ENCODE measurements around the gene DTHD1. TPM values are rescaled to one million over a fixed set of nuclear protein-coding genes. Genes with fewer than 3 reads are reported as not detected.

DTHD1 gene
- total and polyA plus RNA-seq, 7 donors = under 0.01 to 0.27 (median 0.21) TPM; not detected in 3

DNA sequence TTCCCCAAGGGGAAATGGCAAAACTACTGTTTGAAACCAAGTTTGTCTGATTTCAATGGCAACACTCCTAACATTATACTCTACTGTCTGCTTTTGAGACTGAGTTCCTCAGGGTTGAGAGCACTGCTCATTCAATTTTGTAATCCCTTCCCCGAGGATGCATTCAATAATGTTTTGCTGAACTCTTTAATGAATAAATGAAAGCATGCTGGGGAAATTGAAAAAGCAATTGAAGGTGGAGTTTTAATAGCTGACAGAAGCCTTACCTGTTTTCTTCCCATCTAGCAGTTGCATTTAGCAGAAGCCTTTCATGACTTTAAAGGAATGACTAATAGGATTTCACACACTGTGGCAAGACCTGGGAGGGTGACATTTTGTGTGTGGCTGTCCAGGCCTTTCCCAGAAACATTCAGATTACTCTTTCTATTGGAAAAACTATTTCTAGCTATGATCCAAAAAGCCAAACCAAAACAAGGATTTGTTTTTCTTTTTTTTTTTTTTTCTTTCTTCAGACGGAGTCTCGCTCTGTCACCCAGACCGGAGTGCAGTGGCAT lies 45.1 kb downstream of the DTHD1 start:
- no peaks in the 10 kb centered on the region for H3K27me3 ChIP-seq
- intact Hi-C loops (cut with DNase I) = no loop called here
- H3K36me3 ChIP-seq = no peaks in the 10 kb centered on the region
- DNase-seq = no peak
- H3K4me1 ChIP-seq = no peaks in the 10 kb centered on the region
- no peak for TF ChIP-seq POLR2AphosphoS5 (IDR thresholded peaks at IDR 0.05)
- TF ChIP-seq CTCF (IDR thresholded peaks at IDR 0.05) = no peak
- no peak for TF ChIP-seq POLR2A (IDR thresholded peaks at IDR 0.05)
- TF ChIP-seq EP300 (IDR thresholded peaks at IDR 0.05) = no peak
- WGBS, 2 donors = 91 to 95% methylated on average over 4 of the region's 4 CpGs
- no peaks in the 10 kb centered on the region for H3K9me3 ChIP-seq
- no peak overlapping the region for H3K27ac ChIP-seq
- no peak overlapping the region for H3K4me3 ChIP-seq

- Histone ChIP-seq H3K4me1 (no peaks in the 10 kb centered on the region), H3K27ac (no peak overlapping the region), H3K27me3 (no peaks in the 10 kb centered on the region), H3K4me3 (no peak overlapping the region), H3K9me3 (no peaks in the 10 kb centered on the region), H3K36me3 (no peaks in the 10 kb centered on the region)
- intact Hi-C loops (cut with DNase I) = no loop called here
- 66 to 82% methylated on average over 5 of the region's 5 CpGs for WGBS, 2 donors
- no peak for DNase-seq
- TF ChIP-seq POLR2AphosphoS5 (IDR thresholded peaks at IDR 0.05) (no peak), CTCF (IDR thresholded peaks at IDR 0.05) (no peak), EP300 (IDR thresholded peaks at IDR 0.05) (no peak), POLR2A (IDR thresholded peaks at IDR 0.05) (no peak)
These were observed 46.0 kb downstream of the DTHD1 start for GRCh38 chr4:36327400-36327799.

DNA sequence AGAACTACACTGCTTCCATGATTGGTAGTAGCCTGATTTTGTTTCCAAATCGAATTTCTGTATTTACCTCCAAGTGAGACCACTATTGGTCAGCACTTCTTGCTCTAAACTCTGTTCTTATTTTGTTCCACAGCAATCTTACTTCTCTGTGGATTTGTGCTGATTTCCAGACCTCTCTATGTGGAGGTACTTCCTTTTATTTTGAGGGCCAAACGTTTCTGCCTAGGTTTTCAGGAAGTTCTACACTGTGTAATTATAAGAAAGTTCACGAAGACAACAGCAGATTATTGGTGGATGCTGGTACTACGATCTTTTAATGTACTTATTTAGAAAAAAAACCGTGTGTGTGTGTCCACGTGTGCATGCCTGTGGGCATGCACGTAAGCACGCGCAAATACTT lies 46.7 kb downstream of the DTHD1 start:
- TF ChIP-seq CTCF (IDR thresholded peaks at IDR 0.05) = no peak
- TF ChIP-seq POLR2A (IDR thresholded peaks at IDR 0.05) = no peak
- TF ChIP-seq POLR2AphosphoS5 (IDR thresholded peaks at IDR 0.05) = no peak
- TF ChIP-seq EP300 (IDR thresholded peaks at IDR 0.05) = no peak
- Histone ChIP-seq H3K4me3 (no peak overlapping the region), H3K27me3 (no peaks in the 10 kb centered on the region), H3K9me3 (no peaks in the 10 kb centered on the region), H3K36me3 (no peaks in the 10 kb centered on the region), H3K4me1 (no peaks in the 10 kb centered on the region), H3K27ac (no peak overlapping the region)
- WGBS, 2 donors = 80 to 81% methylated on average over 9 of the region's 9 CpGs
- intact Hi-C loops (cut with DNase I) = no loop called here
- no peak for DNase-seq

- TF ChIP-seq CTCF (IDR thresholded peaks at IDR 0.05) (no peak), EP300 (IDR thresholded peaks at IDR 0.05) (no peak), POLR2A (IDR thresholded peaks at IDR 0.05) (no peak), POLR2AphosphoS5 (IDR thresholded peaks at IDR 0.05) (no peak)
- WGBS, 2 donors = 78 to 92% methylated on average over 2 of the region's 2 CpGs
- Histone ChIP-seq H3K9me3 (no peaks in the 10 kb centered on the region), H3K4me3 (no peak overlapping the region), H3K27me3 (no peaks in the 10 kb centered on the region), H3K27ac (no peak overlapping the region), H3K36me3 (no peaks in the 10 kb centered on the region), H3K4me1 (no peaks in the 10 kb centered on the region)
- DNase-seq = no peak
- intact Hi-C loops (cut with DNase I) = no loop called here
These were observed 47.8 kb downstream of the DTHD1 start for GRCh38 chr4:36329228-36329627.

GRCh38 chr4:36330796-36331195 lies 49.4 kb downstream of the DTHD1 start:
- no peaks in the 10 kb centered on the region for H3K4me1 ChIP-seq
- intact Hi-C loops (cut with DNase I) = no loop called here
- no peak overlapping the region for H3K4me3 ChIP-seq
- WGBS, 2 donors = 40 to 70% methylated on average over 1 of the region's 1 CpG
- no peaks in the 10 kb centered on the region for H3K36me3 ChIP-seq
- no peaks in the 10 kb centered on the region for H3K27me3 ChIP-seq
- no peak for DNase-seq
- TF ChIP-seq POLR2A (IDR thresholded peaks at IDR 0.05) (no peak), EP300 (IDR thresholded peaks at IDR 0.05) (no peak)
- H3K9me3 ChIP-seq = no peaks in the 10 kb centered on the region
- H3K27ac ChIP-seq = no peak overlapping the region

Data from sigmoid colon (tissue), 7 donors.